HG03045 (cell line): ENCODE results near the gene TTC33.

ENCODE experiments used
- ATAC-seq: cut with Tn5 transposase; IDR thresholded peaks from one replicate; pipeline ENCODE4 v1.9.1; 2021; ENCODE audit warnings: mild to moderate bottlenecking, moderate library complexity; ENCODE audit not compliant: unreplicated experiment

TTC33 gene

DNA sequence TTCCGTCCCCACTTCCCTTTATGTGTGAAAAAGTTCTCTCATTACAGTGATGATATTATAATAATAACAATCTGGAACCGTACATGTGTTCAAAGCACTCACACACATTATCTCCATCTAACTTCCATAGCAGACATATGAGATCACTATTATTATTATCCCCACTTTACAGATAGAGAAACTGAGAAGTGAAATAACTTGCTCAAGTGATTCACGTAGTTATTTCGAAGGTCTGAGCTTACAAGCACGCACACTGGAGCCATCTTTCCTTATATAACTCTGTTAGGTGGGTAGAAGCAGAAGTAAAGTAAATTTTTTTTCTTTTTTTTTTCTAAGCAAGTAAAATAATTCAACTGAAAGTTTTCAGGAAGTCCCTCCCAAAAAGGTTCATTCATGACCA lies 139.0 kb downstream of the TTC33 start:
- ATAC-seq, result no peak

DNA sequence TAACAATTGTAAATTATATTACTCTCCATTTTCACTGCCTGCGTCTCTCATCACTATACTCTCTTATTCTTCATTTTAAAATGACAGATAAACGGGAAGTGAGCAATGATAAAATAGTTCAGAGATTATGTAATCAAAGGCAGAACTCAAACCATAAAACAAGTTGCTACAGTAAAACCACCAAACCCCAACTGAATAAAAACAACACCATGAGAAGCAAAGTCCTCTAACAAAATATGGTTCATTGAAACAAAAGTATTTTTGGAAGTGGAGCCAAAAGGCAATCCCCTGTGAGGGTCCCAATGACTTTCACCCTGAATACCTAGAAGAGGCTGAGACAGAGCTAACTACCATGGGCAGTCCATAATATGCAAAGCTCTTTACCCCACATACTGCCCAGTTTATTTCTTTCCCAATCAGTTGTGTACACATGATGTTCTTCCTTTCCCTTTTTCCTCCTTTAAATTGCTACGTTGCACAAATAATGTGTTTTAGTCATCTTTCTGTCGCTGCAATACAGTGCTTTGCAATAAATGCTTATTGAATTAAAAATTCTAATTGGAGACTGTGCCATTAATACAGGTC lies 140.1 kb downstream of the TTC33 start:
- ATAC-seq, result no peak

DNA sequence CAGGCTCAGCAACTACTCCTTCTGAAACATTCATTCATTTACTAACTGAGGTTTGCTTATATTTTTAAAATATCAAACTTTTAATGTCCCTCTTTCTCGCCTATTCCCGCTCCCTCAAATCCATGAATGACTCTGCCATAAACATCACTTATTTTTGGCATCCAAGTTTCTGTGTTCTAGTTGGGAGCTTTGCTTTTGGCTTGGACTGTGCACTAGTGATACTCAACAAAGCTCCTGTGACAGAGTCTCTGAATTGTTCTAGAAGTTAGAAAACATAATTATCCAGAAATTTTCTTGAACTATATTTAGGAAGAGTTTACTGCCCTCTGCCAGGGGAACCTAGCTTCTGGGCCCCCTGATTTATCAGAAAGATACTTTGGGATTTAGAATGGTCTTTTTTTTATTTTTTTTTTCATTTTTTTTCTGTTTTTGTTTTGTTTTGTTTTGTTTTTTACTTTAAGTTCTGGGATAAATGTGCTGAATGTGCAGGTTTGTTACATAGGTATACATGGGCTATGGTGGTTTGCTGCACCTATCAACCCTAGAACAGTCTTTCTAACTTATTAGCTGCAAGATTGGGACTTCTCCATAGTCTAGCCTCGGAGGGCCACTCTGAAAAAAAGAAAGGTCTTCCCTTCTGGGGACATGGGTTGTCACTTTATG lies 140.7 kb downstream of the TTC33 start:
- no peak for ATAC-seq

DNA sequence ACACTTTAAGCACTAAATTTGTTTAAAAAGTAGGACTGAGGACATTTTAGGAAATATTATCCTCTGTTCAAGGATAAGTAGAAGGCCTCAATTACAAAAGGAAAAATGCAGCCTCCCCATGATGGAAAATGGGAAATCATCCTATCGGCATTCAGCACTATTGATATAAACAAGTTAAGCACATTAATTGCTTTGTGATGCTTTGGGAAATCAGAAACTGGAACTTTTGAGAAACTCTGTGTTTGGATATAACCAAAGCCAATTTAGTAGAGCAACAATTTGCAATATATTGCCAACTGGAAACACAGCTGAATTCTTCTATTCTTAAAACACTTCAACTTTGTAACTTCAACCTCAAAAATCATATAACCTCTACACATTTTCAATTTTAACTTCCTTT lies 141.3 kb downstream of the TTC33 start:
- no peak for ATAC-seq

DNA sequence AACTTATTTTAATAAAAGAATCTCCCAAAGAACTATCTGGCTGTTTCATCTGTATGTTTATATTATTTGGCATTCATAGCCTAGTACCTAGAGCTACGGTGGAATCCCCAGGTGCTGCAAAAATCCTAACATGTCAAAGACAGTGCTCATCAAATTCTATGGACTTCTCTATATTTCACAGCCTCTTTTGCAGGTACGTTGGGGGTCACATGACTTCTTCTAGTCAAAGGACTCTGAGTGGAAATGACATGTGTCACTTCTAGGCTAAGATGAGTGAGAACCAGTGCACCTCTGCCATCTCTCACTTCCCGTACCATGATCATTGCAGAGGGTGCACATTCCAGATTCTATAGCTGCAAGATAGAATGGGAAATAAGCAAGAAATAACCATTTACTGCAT lies 148.6 kb downstream of the TTC33 start:
- ATAC-seq, result no peak

DNA sequence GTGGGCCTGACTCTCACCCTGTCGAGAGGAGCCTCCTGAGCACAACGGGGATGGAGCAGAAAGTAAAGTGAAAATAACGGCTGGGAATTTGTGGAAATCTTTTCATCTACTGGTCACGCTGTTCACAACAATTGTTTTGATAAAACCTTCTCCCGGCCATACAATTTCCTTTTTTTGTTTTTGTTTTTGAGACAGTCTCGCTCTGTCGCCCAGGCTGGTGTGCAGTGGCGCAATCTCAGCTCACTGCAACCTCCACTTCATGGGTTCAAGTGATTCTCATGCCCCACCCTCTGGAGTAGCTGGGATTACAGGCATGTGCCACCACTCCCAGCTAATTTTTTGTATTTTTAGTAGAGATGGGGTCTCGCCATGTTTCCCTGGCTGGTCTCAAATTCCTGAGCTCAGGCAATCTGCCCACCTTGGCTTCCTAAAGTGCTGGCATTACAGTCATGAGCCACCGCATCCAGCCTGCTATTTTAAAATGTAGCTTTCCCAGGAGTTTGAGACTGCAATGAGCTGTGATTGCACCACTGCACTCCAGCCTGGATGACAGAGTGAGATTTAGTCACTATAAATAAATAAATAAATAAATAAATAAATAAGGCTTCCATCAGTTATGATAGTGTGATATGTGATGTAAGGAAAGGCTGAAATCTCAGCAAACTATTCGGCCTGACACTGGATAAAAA lies 149.5 kb downstream of the TTC33 start:
- ATAC-seq, result no peak

DNA sequence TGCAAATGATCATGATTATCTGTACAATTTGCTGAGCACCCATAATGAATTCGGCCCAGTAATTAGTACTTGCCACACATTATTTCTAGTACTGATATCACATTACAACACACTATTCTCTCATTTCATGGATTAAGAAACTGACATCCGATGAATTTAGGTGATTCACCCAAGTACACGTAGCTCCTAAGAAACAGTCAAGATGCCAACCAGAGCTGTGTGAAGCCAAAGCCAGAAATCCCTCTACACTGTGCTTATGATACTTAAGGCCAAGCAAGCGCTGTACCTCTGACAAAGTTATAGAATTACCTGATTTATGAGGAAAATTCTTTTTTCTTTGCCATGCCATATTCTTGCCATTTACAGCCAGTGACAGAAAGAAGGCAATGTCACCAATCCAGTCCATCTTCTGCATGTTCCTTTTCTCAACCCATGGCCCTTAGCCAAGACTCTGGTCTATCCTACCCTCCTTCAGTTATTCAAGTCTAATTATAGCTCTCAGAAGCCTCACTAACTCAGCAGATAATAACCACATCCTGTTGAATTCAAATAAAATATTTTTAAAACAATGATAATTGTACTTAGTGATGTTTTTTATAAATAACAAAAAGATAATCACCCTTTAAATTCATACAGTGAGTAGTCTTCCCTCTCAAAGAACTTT lies 150.3 kb downstream of the TTC33 start:
- ATAC-seq, result no peak

DNA sequence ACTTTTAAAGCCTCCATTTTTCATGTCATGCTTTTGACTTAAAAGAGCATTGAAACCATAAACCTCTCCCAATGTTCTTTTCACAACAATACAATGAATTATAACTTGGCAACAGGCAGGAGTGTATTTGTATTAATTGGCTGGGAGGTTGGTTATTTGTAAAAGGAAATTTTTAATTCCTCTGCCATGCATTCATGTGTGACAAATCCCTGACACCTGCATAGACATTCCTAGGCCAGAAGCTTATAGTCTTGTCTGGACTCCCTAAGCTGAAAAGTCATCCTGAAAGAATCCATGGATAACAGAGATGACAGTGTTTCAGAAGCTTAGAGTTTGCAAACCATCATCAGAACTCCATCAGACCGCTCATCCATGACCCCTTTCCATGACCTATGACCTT lies 152.4 kb downstream of the TTC33 start:
- ATAC-seq, result no peak

DNA sequence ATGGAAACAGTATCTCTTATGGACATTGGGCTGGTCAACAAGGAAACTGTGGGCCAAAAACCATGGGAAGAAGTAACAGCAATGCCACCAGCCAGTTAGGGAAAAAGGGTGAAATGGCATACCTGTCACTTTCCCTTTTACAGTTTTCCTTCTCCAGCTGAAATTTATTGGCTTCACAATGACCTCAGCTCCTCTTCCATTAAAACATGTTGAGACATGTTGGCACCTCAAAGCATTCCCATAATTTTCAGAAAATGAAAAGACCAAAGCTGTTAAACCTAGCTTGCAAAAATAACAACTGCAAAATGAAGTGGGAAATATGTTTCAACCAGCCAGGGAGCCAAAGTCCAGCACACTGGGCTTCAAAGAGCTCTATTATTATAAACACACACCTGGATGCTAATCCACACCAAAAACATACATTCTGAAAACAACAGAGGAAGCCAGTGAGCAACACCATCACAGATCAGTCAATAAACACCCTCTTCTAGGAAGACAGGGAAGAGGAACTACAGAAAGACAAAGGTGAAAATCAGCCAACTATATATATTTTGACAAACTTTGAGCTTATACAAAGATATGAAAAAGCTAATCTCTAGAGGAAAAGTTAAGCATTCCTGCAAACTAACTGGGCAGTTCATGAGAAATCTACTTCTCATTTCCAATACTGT lies 154.4 kb downstream of the TTC33 start:
- no peak for ATAC-seq

DNA sequence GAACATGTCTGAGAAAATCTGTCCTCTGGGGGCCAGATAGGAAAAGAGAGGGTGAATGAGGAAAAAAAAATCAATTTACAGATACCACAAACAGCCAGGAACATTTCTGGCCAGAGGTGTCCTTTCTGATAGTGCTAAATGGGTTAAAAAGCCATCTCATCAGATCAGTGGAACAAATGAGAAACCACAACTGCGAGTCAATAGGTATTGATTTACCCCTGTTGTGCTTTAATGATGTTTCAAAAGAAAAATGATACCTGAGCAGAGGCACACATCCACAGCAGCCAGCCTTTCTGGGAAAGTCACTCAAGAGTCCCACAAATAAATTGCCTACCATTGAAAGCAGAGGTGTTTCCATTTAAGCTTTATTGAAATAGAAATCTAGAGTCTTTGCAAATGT lies 155.4 kb downstream of the TTC33 start:
- no peak for ATAC-seq

DNA sequence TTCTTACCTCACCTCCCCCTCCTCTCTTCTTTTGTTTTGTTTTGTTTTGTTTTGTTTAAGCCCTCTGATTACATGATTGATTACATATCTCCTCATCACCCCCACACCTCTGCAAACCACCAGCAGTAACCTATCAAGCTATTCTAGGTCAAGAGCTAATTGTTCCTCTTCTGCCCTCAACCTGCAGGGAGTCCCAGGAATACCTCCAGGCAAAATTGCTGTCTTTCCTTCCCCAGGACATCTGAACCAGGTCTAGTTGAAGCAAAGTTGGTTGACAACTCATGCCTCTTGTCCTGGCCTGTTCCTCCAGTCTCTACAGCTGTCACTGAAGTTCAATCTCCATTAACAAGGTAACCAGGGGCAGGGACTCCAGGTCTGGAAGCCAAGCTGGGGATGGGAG lies 156.1 kb downstream of the TTC33 start:
- no peak for ATAC-seq

DNA sequence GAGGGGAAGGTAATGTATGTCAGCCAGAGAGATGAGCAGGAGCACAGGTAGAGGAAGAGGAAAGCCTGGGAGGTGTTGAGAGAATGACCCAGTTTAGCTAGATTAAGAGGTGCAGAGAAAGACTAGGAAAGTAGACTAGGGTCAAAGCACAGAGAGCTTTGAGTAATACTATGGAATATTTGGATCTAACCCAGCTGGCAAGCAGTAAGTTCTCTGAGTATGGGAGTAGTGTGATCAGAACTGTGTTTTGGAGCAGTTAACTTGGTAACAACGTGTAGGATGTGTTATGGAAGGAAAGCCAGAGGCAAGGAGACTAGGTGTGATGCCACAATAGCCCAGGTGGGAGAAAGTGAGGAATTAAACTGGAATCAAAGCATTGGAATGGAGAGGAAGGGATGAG lies 160.9 kb downstream of the TTC33 start:
- no peak for ATAC-seq

DNA sequence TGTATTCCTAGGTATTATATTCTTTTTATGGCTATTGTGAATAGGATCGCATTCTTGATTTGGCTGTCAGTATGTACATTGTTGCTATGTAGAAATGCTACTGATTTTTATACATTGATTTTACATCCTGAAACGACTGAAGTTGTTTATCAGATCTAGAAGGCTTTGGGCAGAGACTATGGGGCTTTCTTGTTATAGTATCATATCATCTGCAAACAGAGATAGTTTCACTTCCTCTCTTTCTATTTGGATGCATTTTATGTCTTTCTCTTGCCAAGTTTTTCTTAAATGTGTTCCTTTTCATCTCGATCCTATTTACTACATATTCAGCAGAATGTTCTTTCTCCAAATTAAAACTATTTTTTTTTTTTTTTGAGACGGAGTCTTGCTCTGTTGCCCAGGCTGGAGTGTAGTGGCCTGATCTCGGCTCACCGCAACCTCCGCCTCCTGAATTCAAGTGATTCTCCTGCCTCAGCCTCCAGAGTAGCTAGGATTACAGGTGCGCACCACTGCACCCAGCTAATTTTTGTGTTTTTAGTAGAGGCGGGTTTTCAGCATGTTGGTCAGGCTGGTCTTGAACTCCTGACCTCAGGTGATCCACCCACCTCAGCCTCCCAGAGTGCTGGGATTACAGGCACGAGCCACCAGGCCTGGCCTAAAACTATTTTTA lies 163.9 kb downstream of the TTC33 start:
- peak; percentile 86 for ATAC-seq

DNA sequence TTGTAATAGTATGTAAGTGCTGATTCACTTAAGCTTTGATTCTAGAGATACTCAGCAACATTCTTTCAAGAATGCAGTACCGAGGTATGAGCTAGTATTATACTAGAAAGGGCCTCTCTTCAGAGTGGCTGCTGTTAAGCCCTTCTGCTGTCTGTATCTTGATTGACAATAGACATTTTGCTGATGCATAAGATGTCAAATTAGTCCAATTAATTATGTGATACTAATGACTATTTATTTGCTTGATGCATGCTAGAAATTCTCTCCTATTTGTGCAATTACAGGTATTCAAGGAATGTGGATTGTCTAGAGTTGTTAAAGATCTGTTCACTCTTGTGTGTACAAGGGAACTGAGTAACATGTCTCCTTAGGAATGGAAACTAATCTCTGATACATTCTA lies 168.4 kb downstream of the TTC33 start:
- ATAC-seq, result no peak

DNA sequence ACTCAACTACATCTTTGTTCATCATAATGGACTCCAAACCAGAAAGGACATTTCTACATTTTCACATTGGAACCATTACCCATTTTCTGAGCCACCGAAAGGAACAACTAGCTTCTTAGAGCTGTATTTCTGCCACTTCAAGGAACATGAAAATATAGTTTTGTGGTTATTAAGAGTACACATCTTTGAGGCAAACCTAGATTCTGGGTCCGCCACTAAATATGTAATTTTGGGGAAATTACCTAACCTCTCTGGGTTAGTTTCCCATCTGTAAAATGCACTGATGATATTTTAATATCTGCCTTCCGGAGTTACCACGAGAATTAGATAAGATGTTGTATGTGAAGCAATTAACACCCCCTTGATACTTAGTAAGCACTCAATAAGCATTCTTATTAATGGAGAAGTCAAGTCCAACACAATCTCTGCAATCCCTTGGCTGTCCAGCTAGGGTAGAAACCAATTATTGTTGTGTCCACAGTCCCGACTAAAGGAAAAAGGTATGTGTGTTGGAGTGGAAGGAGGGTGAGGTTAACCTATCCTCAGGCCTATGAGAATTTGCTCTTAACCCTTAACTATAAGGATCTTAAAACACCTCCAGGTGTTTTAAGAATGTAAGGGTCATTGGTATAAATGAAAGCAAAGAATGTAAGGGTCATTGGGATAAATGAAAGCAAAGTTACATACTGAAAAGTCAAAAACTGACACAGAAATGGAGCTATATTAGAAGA lies 170.1 kb downstream of the TTC33 start:
- no peak for ATAC-seq

DNA sequence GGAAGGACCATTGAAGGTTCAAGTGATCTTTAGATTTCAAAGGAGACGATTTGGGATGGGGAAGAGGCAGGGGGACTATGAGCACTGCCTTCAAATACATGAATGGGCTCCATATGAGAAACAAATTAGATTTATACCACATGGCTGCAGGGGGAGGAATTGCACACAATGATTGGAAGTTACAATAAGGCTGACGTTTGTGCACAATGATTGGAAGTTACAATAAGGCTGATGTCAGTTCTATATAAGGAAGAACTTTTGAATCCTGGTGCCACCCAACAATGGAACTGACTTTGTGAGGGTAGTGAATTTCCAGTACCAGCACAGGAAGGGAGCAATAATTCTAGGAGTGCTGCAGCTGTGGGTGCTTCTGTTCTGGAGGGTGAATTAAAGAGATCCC lies 171.7 kb downstream of the TTC33 start:
- no peak for ATAC-seq

DNA sequence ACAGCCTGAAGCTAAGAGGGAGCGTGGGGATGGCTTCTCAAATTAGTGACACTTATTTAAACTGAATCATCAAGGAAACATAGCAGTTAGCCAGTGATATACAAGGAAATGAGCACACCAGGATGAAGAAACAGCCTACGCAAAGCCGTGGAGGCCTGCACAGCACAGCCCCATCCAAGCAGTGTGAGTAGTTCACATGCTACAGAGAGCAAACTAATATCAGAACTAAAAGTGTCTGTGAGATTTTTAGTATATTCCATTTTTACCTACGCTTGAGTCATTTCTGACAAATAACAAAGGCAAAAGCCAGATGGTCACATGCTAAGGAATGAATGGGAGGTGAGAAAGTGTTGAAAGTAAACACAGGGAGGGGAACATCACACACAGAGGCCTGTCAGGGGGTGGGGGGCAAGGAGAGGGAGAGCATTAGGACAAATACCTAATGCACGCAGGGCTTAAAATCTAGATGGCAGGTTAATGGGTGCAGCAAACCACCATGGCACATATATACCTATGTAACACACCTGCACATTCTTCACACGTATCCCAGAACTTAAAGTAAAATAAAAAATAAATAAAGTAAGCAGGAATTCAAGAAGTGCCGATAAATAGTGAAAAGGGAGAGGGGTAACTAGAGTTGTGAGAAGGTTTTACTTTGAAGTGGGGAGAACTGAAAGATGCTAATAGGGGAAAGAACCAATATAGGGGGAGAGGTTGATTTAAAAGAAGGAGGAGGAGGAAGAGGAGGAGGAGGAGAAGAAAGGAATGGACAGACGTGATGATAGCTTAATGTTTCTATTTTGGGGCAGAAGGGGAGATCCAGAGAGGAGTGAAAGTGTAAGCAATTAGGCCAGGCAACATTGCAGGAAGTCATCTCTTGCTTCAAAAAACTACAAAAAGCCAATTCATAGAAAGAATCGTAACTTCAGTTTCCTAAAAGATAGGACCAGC lies 177.0 kb downstream of the TTC33 start:
- peak; percentile 96 for ATAC-seq

DNA sequence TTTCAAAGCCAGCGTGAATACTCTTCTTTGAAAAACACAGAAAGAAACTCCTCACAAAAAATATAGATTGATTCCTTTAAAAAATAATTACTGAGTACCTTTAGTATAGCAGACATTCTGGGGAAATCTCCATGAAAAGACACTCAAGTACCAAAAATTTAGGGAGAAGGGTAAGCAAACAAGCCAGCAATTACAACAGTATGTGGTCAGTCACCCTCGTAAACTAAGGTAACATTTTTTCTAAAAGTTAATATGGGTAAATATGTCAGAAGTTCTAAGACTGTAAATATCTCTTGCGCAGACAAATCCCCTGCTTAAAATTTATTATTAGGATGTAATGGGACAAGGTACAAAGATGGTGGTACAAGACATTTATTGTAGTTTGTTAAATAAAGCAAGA lies 178.0 kb downstream of the TTC33 start:
- ATAC-seq, result no peak

DNA sequence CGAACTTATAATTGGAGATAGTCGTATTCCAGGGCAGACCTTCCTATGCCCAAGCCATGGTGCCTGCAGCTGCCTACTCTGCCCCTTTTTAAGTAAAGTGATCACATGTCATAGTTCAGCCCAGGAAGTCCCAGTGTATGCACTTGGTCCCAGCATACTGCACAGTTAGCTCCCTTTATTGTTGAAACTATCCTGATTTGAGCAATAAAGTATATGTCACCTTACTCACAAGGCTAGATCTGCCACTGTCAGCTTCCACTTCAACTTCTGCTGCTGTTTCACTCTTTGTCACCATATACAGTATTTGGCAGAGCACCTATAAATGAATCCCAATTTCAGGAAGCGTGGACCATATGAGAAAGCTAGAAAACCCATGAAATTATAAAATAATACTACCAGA lies 179.8 kb downstream of the TTC33 start:
- no peak for ATAC-seq
